Muscle of leg (tissue), 11 donors: Measurements from ENCODE around the gene DOCK6. TPM values are rescaled to one million over a fixed set of nuclear protein-coding genes. Genes with fewer than 3 reads are reported as not detected.

Experiments
- DNase-seq: peaks from one replicate; pipeline ENCODE4 v3.0.0; 2013
- H3K27ac ChIP-seq: one replicate; pipeline ENCODE4 v1.5.1; 2013; ENCODE audit warnings: mild to moderate bottlenecking, low read length, control low read depth
- H3K27me3 ChIP-seq: one replicate; pipeline ENCODE4 v1.6.1; 2013; ENCODE audit warnings: low read length; ENCODE audit not compliant: control insufficient read depth, insufficient read depth
- H3K36me3 ChIP-seq: one replicate; pipeline ENCODE4 v1.6.1; 2013; ENCODE audit warnings: low read length; ENCODE audit not compliant: control insufficient read depth, insufficient read depth
- H3K4me1 ChIP-seq: one replicate; pipeline ENCODE4 v1.6.1; 2013; ENCODE audit warnings: low read length; ENCODE audit not compliant: control insufficient read depth, insufficient read depth
- H3K4me3 ChIP-seq: one replicate; pipeline ENCODE4 v1.5.1; 2013; ENCODE audit warnings: low read length, control low read depth
- H3K9me3 ChIP-seq: replicated peaks from 2 replicates; pipeline ENCODE4 v1.6.1; 2013; ENCODE audit warnings: low read depth, low read length; ENCODE audit not compliant: control insufficient read depth
- WGBS: methylation state at CpG from one replicate; pipeline ENCODE4 v1.1.5; 2013; ENCODE audit warnings: missing lambda C conversion rate; ENCODE audit not compliant: insufficient coverage; 5-methylcytosine and 5-hydroxymethylcytosine counted together
- polyA plus RNA-seq, 8 donors: library from polyadenylated mRNA; unstranded; fragments of 120-200 nt; gene quantifications; one replicate each; pipeline versions ENCODE4 v1.2.1 to v1.2.3, GENCODE V29; 2013; ENCODE audit warnings: inconsistent platforms in 1 of 8, low replicate concordance in 1 of 8; ENCODE audit not compliant: insufficient read length in 8 of 8, insufficient read depth in 1 of 8
- total RNA-seq: library from RNA; stranded (reverse); fragments of 120-200 nt; gene quantifications from one replicate; pipeline ENCODE4 v1.2.4, GENCODE V29; 2013

DOCK6 gene
- total and polyA plus RNA-seq, 9 donors, result 23.7 to 53.7 (median 41.7) TPM

DNA sequence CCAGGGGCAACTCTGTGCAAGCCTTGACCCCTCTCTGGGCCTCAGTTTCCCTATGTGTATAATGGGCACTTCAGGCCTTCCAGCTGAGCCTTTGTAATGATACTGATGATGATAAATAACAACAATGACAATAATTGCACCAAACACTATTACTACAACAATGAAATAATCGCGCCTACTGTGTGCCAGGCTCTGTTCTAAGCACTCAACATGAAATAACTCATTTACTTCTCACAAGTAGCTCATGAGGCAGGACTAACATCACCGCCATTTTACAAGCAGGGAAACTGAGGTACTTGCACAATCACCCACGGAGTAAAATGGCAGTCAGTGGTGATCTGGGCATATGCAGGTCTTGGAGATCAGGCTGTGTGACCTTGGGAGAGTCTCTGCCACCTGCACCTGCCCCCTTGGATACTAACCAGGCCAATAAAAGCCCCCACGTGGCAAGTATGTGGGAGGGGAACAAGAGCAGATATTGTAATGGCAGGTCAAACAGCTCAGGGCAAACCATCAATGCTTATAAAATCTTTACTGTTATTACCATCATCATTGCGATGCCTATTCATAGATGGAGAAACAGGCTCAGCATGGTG is 23.4 kb downstream of the DOCK6 start:
- Histone ChIP-seq H3K4me1 (peaks cover 12% of the 10 kb centered on the region), H3K36me3 (peaks cover 75% of the 10 kb centered on the region), H3K27me3 (no peaks in the 10 kb centered on the region), H3K4me3 (no peak overlapping the region), H3K27ac (no peak overlapping the region), H3K9me3 (peaks cover 8% of the 10 kb centered on the region)
- WGBS, result 93% methylated on average over 3 of the region's 6 CpGs
- no peak for DNase-seq

DNA sequence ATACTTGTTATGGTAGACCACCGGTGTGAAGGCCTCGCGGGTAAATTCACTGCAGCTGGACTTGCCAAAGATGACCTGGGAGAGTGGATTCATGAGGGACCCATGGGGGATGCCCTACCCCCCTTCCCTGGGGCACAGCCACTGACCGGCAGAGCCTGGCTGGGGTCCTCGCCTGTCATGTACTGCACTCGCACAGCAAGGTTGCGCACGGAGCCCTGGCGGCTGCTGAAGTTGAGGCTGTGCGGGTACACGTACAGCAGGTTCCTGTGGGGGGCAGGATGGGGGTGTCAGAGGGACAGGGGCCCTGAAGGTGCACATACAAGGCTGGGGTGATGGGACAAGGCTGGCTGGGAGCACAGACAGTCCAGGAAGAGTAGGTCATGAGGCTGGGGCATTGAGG is 24.3 kb downstream of the DOCK6 start:
- DNase-seq, result no peak
- no peak overlapping the region for H3K27ac ChIP-seq
- H3K27me3 ChIP-seq, result no peaks in the 10 kb centered on the region
- peaks cover 72% of the 10 kb centered on the region for H3K36me3 ChIP-seq
- no peak overlapping the region for H3K4me3 ChIP-seq
- peaks cover 8% of the 10 kb centered on the region for H3K9me3 ChIP-seq
- peaks cover 6% of the 10 kb centered on the region for H3K4me1 ChIP-seq
- WGBS, result 82% methylated on average over 7 of the region's 11 CpGs

DNA sequence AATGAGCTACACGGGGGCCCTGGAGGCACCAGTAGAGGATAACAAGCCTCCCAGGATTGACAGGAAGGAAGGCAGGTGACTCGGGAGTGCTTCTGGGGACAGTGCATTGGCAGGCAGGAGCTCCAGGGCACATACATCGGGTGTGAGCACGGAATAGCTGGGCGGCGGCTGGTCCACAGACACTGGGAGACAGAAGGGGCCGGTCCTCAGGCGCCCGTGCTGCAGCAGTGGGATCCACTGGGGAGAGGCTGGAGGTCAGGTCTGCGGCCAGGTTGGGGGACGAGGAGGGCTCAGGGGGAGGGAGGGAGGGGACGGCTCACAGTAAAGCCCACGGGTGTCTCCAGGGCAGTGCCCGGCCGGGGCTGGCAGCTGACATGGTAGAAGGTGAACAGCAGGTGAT is 25.0 kb downstream of the DOCK6 start:
- WGBS, result 82% methylated on average over 13 of the region's 15 CpGs
- no peak overlapping the region for H3K27ac ChIP-seq
- no peaks in the 10 kb centered on the region for H3K27me3 ChIP-seq
- H3K9me3 ChIP-seq, result peaks cover 8% of the 10 kb centered on the region
- H3K4me3 ChIP-seq, result no peak overlapping the region
- peaks cover 4% of the 10 kb centered on the region for H3K4me1 ChIP-seq
- peaks cover 72% of the 10 kb centered on the region for H3K36me3 ChIP-seq
- DNase-seq, result no peak

DNA sequence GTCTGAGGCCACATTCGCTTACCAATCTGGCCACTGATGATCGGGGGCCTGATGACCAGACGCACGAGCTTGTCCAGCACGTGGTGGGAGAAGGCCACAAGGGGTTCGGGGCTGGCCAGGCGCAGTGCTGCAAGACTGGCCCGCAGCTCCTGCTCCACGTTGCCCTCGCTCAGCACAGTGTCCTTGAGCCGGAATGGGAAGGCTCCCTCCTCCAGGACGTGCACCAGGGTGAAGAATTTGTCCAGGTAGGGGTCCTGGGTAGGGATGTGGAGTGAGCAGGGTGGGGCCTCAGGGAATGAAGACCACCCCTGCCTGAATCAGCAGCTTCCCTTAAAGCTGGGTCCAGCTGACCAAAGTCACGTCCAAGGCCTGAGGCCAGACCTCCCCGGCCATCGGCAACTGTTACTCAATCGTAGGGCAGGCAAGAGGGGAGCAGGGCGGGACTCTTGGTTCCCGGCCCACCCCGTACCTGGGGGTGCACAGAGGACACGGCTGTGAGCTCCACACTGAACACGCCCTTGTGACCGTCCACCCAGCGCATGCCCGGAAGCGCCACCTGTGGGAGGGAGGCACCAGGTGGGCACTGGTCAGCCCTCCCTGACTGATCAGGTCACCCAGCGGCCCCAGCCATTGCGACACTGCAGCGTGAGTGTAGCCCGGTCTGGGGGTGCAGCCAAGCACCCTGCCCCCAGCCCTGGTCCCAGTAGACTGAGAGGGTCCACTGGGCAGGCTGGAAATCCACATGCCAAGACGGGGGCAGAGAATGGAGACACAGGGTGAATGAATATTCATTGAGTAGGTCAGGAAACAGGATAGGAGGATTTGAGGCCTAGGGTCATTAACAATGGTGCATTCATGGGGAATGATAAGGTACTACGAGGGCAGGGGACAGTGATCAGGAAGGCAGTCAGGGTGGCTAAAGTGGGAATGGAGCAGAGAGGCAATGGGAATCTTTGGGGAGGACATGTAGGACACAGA is 25.7 kb downstream of the DOCK6 start:
- H3K4me3 ChIP-seq, result no peak overlapping the region
- no peaks in the 10 kb centered on the region for H3K27me3 ChIP-seq
- 88% methylated on average over 31 of the region's 31 CpGs for WGBS
- peaks cover under 1% of the 10 kb centered on the region for H3K4me1 ChIP-seq
- DNase-seq, result no peak
- peaks cover 8% of the 10 kb centered on the region for H3K9me3 ChIP-seq
- no peak overlapping the region for H3K27ac ChIP-seq
- peaks cover 72% of the 10 kb centered on the region for H3K36me3 ChIP-seq

DNA sequence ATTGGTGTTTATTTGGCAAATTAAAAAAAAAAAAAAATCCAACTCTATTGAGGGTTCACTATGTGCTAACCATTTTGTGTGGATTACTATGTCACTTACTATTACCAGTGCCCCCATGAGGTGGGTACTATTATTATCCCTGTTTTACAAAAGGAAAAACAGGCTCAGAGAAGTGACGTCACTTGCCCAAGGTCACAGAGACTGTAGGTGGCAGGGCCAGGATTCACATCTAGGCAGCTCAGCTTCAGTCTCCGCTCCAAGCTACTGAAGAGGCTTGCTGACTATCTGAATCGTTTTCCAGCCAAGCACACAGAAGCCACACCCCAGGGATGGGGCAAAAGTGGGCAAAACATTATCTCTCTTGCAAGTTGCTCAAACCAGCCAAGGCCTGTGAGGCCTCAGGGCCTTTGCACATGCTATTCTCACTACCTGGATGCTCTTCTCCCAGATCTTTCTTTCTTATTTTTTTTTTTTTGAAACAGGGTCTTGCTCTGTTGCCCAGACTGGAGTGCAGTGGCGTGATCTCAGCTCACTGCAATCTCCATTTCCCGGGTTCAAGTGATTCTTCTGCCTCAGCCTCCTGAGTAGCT is 27.7 kb downstream of the DOCK6 start:
- H3K9me3 ChIP-seq, result peaks cover 8% of the 10 kb centered on the region
- H3K4me1 ChIP-seq, result no peaks in the 10 kb centered on the region
- peaks cover 69% of the 10 kb centered on the region for H3K36me3 ChIP-seq
- no peak overlapping the region for H3K27ac ChIP-seq
- H3K4me3 ChIP-seq, result no peak overlapping the region
- DNase-seq, result no peak
- 87% methylated on average over 4 of the region's 5 CpGs for WGBS
- no peaks in the 10 kb centered on the region for H3K27me3 ChIP-seq

DNA sequence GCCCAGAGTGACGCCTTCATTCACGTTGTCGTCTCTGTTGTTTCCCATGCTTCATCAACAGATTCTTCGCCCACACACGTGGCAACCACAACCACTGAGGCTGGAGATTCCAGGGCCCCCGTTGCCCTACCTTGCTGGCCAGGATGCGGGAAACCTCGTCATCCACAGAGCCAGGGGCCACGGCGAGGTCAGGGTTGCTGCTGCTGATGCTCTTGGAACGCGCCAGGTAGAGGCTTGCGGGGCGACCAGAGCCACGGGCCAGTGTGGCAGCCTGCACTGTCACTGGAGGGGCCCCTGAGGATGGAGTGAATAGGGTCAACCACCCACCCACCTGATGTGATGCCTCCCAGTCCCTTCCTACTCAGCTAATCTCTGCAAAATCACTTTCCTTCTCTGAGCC is 29.3 kb downstream of the DOCK6 start:
- Histone ChIP-seq H3K4me3 (no peak overlapping the region), H3K36me3 (peaks cover 63% of the 10 kb centered on the region), H3K4me1 (no peaks in the 10 kb centered on the region), H3K9me3 (no peaks in the 10 kb centered on the region), H3K27me3 (no peaks in the 10 kb centered on the region), H3K27ac (no peak overlapping the region)
- 94% methylated on average over 12 of the region's 15 CpGs for WGBS
- DNase-seq, result no peak

DNA sequence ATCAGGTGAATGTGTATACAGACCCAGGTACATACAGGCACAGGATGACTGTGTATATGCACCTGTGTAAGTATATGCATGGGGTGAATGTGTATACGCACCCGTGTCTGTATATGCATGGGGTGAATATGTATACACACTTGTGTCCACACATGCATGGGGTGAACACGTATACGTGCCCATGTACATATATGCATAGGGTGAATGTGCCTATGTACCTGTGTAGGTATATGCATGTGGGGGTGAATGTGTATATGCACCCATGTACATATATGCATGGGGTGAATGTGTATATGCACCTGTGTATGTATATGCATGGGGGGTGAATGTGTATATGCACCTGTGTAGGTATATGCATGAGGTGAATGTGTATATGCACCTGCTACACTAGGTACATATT is 29.8 kb downstream of the DOCK6 start:
- no peak for DNase-seq
- Histone ChIP-seq H3K4me1 (no peaks in the 10 kb centered on the region), H3K4me3 (no peak overlapping the region), H3K27me3 (no peaks in the 10 kb centered on the region), H3K9me3 (no peaks in the 10 kb centered on the region), H3K27ac (no peak overlapping the region), H3K36me3 (peaks cover 62% of the 10 kb centered on the region)
- WGBS, result 88% methylated on average over 4 of the region's 4 CpGs

DNA sequence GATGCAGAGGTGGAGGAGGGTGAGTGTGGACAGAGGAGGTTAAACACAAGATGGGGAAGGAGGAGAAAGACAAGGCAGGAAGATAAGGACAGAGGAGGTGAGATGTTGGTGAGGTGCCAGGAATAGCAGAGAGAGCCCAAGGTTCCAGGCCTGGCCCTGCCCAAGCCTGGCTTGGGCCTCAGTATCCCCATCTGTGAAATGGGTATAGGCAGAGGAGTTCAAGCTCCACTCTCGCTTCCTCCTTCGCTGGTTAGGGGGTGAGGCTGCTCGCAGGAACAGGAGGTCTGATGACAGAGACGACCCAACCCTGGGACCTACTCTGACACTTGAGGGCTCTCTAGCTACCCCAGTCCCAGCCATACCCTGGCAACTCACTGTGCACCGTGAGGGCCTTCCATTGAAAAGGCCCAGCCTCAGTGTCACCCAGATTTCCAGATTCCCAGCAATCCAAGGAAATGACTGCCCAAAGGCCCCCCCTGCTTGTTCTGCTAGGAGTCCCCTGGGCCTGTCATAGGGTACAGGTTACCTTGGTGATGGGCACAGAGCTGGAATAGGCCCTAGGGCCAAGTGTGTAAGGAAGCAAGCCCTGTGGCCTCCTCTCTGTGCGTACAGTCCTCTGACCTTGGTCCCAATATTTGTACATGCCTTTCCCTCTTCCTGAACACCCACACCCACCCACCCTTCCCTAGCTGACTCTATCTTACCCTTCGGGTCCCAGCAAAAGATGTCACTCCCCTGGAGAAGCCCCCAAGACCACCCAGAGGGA is 31.5 kb downstream of the DOCK6 start:
- 65% methylated on average over 3 of the region's 7 CpGs for WGBS
- no peak overlapping the region for H3K27ac ChIP-seq
- no peak overlapping the region for H3K4me3 ChIP-seq
- H3K27me3 ChIP-seq, result no peaks in the 10 kb centered on the region
- DNase-seq, result no peak
- H3K4me1 ChIP-seq, result no peaks in the 10 kb centered on the region
- peaks cover 68% of the 10 kb centered on the region for H3K36me3 ChIP-seq
- H3K9me3 ChIP-seq, result no peaks in the 10 kb centered on the region

DNA sequence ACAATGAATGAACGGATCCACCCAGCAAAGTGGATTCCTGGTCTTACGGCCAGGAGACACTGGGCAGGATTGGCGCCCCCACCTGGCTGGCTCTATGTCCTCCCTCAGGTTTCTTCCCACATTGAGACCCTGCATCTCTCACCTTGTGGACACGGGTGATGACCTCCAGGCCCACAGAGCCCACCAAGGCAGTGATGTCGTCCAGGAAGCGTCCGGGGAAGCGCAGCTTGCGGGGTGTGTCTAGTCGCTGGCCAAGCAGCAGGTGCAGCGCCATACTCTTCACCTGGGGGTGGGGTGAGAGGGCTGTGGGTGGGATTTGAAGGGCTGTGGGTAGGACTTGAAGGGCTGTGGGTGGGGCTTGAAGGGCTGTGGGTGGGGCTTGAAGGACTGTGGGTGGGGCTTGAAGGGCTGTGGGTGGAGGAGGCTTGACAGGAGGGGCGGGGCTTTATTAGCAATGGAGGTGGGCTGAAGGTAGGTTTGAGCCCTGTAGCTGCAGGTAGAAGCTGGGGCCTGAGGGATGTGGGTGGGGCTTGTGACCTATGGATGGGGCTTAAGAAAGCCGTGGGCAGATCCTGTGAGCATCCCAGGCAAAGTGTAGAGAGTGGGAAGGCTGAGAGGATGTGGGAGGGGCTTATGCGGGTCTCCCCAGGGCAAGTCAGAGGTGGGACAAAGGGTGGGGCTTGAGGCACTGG is 35.0 kb downstream of the DOCK6 start:
- Histone ChIP-seq H3K4me1 (no peaks in the 10 kb centered on the region), H3K9me3 (peaks cover 1% of the 10 kb centered on the region), H3K27me3 (no peaks in the 10 kb centered on the region), H3K4me3 (no peak overlapping the region), H3K27ac (no peak overlapping the region), H3K36me3 (peaks cover 67% of the 10 kb centered on the region)
- WGBS, result 79% methylated on average over 14 of the region's 14 CpGs
- no peak for DNase-seq
